H1 (cell line): ENCODE measurements around the gene ELF4. TPM values are rescaled to one million over a fixed set of nuclear protein-coding genes. Genes with fewer than 3 reads are reported as not detected.

Source experiments
- CTCF ChIA-PET: fragments of 300-600 bp; sonication (Branson Sonifier 250); formaldehyde crosslinking; loops from one replicate; lab custom pipeline; 2021; ENCODE audit not compliant: partially characterized antibody; lab: Charles Lee
- POLR2A ChIA-PET: fragments of 300-600 bp; sonication (Branson Sonifier 250); formaldehyde crosslinking; loops from one replicate; lab custom pipeline; 2021; ENCODE audit warnings: inconsistent platforms; ENCODE audit not compliant: partially characterized antibody; lab: Charles Lee
- DNase-seq, 2 experiments: peaks; one replicate each; pipeline versions ENCODE4 v3.0.0 to v3.0.0-alpha.2; 2010 to 2022; ENCODE audit warnings: low spot score in 2 of 2, low read depth in 1 of 2, mixed read lengths in 1 of 2
- FAIRE-seq: peaks from 2 replicates; lab custom pipeline; 2011; peaks lifted over from hg19 to GRCh38; lab: Jason Lieb, UNC
- H2AFZ ChIP-seq: 2 replicates; pipeline ENCODE4 v1.8.1; 2012; ENCODE audit warnings: low read length, inconsistent platforms
- H2AK5ac ChIP-seq: 2 replicates; pipeline ENCODE4 v1.6.1; 2013; ENCODE audit warnings: low read depth, low read length
- H2BK120ac ChIP-seq: replicated peaks from 2 replicates; pipeline ENCODE3; 2013; ENCODE audit warnings: low read depth, low read length, inconsistent platforms
- H2BK12ac ChIP-seq: 2 replicates; pipeline ENCODE4 v1.6.1; 2013; ENCODE audit warnings: low read depth, low read length
- H2BK15ac ChIP-seq: 2 replicates; pipeline ENCODE4 v1.6.1; 2013; ENCODE audit warnings: low read length
- H2BK20ac ChIP-seq: 2 replicates; pipeline ENCODE4 v1.6.1; 2013; ENCODE audit warnings: low read length
- H2BK5ac ChIP-seq: 2 replicates; pipeline ENCODE4 v1.6.1; 2013; ENCODE audit warnings: low read depth, low read length
- H3K14ac ChIP-seq: 2 replicates; pipeline ENCODE4 v1.6.1; 2013; ENCODE audit warnings: inconsistent platforms; ENCODE audit not compliant: insufficient read length
- H3K18ac ChIP-seq: 2 replicates; pipeline ENCODE4 v1.6.1; 2013; ENCODE audit warnings: low read length; ENCODE audit errors: extremely low read depth
- H3K23ac ChIP-seq: 2 replicates; pipeline ENCODE4 v1.6.1; 2013; ENCODE audit warnings: inconsistent platforms; ENCODE audit not compliant: insufficient read length
- H3K23me2 ChIP-seq: 2 replicates; pipeline ENCODE4 v1.6.1; 2013; ENCODE audit warnings: low read depth, low read length
- H3K27ac ChIP-seq: 2 replicates; pipeline ENCODE4 v1.6.1; 2011; ENCODE audit warnings: low read depth, low read length, inconsistent platforms
- H3K27me3 ChIP-seq, 4 experiments: replicated peaks in 1 of 4; 1 replicate in 1 of 4; 2 replicates in 3 of 4; pipeline versions ENCODE4 v1.6.1 to v1.8.1; 2011 to 2013; ENCODE audit warnings: low read length in 3 of 4, mild to moderate bottlenecking in 3 of 4, inconsistent platforms in 2 of 4, mixed read lengths in 2 of 4, moderate library complexity in 1 of 4; ENCODE audit not compliant: control insufficient read depth in 3 of 4, insufficient read depth in 3 of 4; ENCODE audit errors: extremely low read depth in 1 of 4
- H3K36me3 ChIP-seq, 4 experiments: 2 replicates each; pipeline versions ENCODE4 v1.6.1 to v1.8.1; 2011 to 2013; ENCODE audit warnings: mild to moderate bottlenecking in 4 of 4, low read length in 3 of 4, moderate library complexity in 2 of 4, control low read depth in 1 of 4, inconsistent platforms in 1 of 4; ENCODE audit not compliant: insufficient read depth in 4 of 4, control insufficient read depth in 2 of 4
- H3K4ac ChIP-seq: replicated peaks from 2 replicates; pipeline ENCODE3; 2013; ENCODE audit warnings: low read length, low read depth, mixed read lengths, inconsistent platforms; ENCODE audit not compliant: insufficient read length
- H3K4me1 ChIP-seq, 4 experiments: replicated peaks in 1 of 4; 1 replicate in 1 of 4; 2 replicates in 3 of 4; pipeline versions ENCODE4 v1.6.1 to v1.8.1; 2011 to 2013; ENCODE audit warnings: low read length in 3 of 4, inconsistent platforms in 2 of 4, mixed read lengths in 1 of 4; ENCODE audit not compliant: insufficient read depth in 4 of 4, control insufficient read depth in 3 of 4
- H3K4me2 ChIP-seq, 2 experiments: 2 replicates each; pipeline versions ENCODE4 v1.6.1 to v1.8.1; 2011 to 2013; ENCODE audit warnings: low read depth in 2 of 2, low read length in 2 of 2, control low read depth in 1 of 2, inconsistent platforms in 1 of 2, mild to moderate bottlenecking in 1 of 2; ENCODE audit not compliant: insufficient read depth in 1 of 2
- H3K4me3 ChIP-seq, 4 experiments: fragments of 200-600, 300-600 bp in 1 of 4; sonication (generic), shearing (Covaris generic), sonication (Bioruptor Twin) in 1 of 4; 2 replicates each; pipeline versions ENCODE4 v1.5.1 to v1.8.1; 2011 to 2016; ENCODE audit warnings: low read length in 4 of 4, low read depth in 3 of 4, control low read depth in 2 of 4, inconsistent platforms in 2 of 4, mild to moderate bottlenecking in 2 of 4, mixed read lengths in 1 of 4, moderate library complexity in 1 of 4; ENCODE audit not compliant: insufficient read depth in 2 of 4; ENCODE audit errors: extremely low read depth in 1 of 4
- H3K56ac ChIP-seq: replicated peaks from 2 replicates; pipeline ENCODE3; 2013; ENCODE audit warnings: low read depth, mild to moderate bottlenecking, mixed read lengths, low read length, inconsistent platforms; ENCODE audit not compliant: insufficient read length
- H3K79me1 ChIP-seq: 2 replicates; pipeline ENCODE4 v1.6.1; 2013; ENCODE audit warnings: low read depth, low read length, control low read depth
- H3K79me2 ChIP-seq, 2 experiments: 2 replicates each; pipeline versions ENCODE4 v1.6.1 to v1.8.1; 2012 to 2013; ENCODE audit warnings: low read length in 2 of 2, mild to moderate bottlenecking in 2 of 2, inconsistent platforms in 1 of 2; ENCODE audit not compliant: insufficient read depth in 2 of 2, control insufficient read depth in 1 of 2
- H3K9ac ChIP-seq, 4 experiments: replicated peaks in 1 of 4; 1 replicate in 1 of 4; 2 replicates in 3 of 4; pipeline versions ENCODE4 v1.6.1 to v1.8.1; 2011 to 2013; ENCODE audit warnings: low read depth in 3 of 4, low read length in 3 of 4, control low read depth in 2 of 4, mild to moderate bottlenecking in 2 of 4, moderate library complexity in 2 of 4, inconsistent platforms in 1 of 4; ENCODE audit errors: extremely low read depth in 1 of 4
- H3K9me3 ChIP-seq, 2 experiments: 2 replicates each; pipeline versions ENCODE4 v1.6.1 to v1.8.1; 2012 to 2013; ENCODE audit warnings: mild to moderate bottlenecking in 2 of 2, moderate library complexity in 2 of 2, control low read depth in 1 of 2, inconsistent platforms in 1 of 2, low read depth in 1 of 2, low read length in 1 of 2, mixed read lengths in 1 of 2; ENCODE audit not compliant: insufficient read depth in 2 of 2
- H4K20me1 ChIP-seq, 2 experiments: replicated peaks in 1 of 2; 2 replicates each; pipeline versions ENCODE3 to v1.8.1; 2011 to 2013; ENCODE audit warnings: inconsistent platforms in 2 of 2, low read length in 2 of 2, mild to moderate bottlenecking in 1 of 2; ENCODE audit not compliant: insufficient read depth in 2 of 2, control insufficient read depth in 1 of 2
- H4K5ac ChIP-seq: 2 replicates; pipeline ENCODE4 v1.6.1; 2013; ENCODE audit warnings: low read length, low read depth, mixed read lengths, inconsistent platforms; ENCODE audit not compliant: insufficient read length
- H4K8ac ChIP-seq: 2 replicates; pipeline ENCODE4 v1.8.0; 2013; ENCODE audit warnings: mild to moderate bottlenecking, moderate library complexity, low read length, inconsistent platforms; ENCODE audit not compliant: insufficient read depth; ENCODE audit errors: extremely low read depth
- H4K91ac ChIP-seq: replicated peaks from 2 replicates; pipeline ENCODE3; 2013; ENCODE audit warnings: low read length, mixed read lengths, inconsistent platforms; ENCODE audit not compliant: insufficient read length
- ASH2L ChIP-seq: fragments of 200-600, 300-600 bp; sonication (generic); IDR thresholded peaks from one replicate; pipeline ENCODE4 v1.7.1; 2017; ENCODE audit warnings: low read length
- BRCA1 ChIP-seq: IDR thresholded peaks from 2 replicates; pipeline ENCODE4 v1.6.1; 2012; ENCODE audit warnings: low read depth, low read length, improper control_type of control experiment
- CHD1 ChIP-seq: IDR thresholded peaks from 2 replicates; pipeline ENCODE4 v1.6.1; 2012; ENCODE audit warnings: low read depth, low read length, improper control_type of control experiment
- GABPA ChIP-seq: IDR thresholded peaks from 2 replicates; pipeline ENCODE4 v1.6.1; 2011; ENCODE audit warnings: mild to moderate bottlenecking, low read length, moderate library complexity, borderline replicate concordance; ENCODE audit not compliant: insufficient read depth
- KDM1A ChIP-seq: fragments of 200-600, 300-600 bp; sonication (generic); IDR thresholded peaks from 2 replicates; pipeline ENCODE4 v1.7.1; 2016; ENCODE audit warnings: mild to moderate bottlenecking, low read length, borderline replicate concordance
- POU5F1 ChIP-seq: IDR thresholded peaks from 2 replicates; pipeline ENCODE4 v1.6.1; 2011; ENCODE audit warnings: low read depth, mild to moderate bottlenecking, low read length, moderate library complexity
- SIRT6 ChIP-seq: IDR thresholded peaks from one replicate; pipeline ENCODE4 v1.7.1; 2012; ENCODE audit warnings: low read length, inconsistent platforms
- SIX5 ChIP-seq: IDR thresholded peaks from 2 replicates; pipeline ENCODE4 v1.6.1; 2011; ENCODE audit warnings: mild to moderate bottlenecking, low read depth, low read length
- SP1 ChIP-seq: IDR thresholded peaks from 2 replicates; pipeline ENCODE4 v1.6.1; 2011; ENCODE audit warnings: low read depth, low read length
- USF2 ChIP-seq: IDR thresholded peaks from 2 replicates; pipeline ENCODE4 v1.6.1; 2011; ENCODE audit warnings: low read length, improper control_type of control experiment
- WGBS, 2 experiments: shearing (Covaris generic) in 1 of 2; methylation state at CpG; one replicate each; pipeline versions ENCODE4 v1.1.6 to v1.1.7; 2013 to 2015; ENCODE audit warnings: low lambda C conversion rate in 2 of 2, mixed read lengths in 2 of 2, inconsistent platforms in 1 of 2, low coverage in 1 of 2, missing lambda C conversion rate in 1 of 2; ENCODE audit not compliant: insufficient replicate concordance in 2 of 2, insufficient coverage in 1 of 2, insufficient read length in 1 of 2; ENCODE audit errors: extremely low coverage in 1 of 2, missing lambda C conversion rate in 1 of 2; 5-methylcytosine and 5-hydroxymethylcytosine counted together
- polyA plus RNA-seq, 7 experiments: library from polyadenylated mRNA; depleted of rRNA in 3 of 7; stranded (reverse) in 5 of 7; unstranded in 2 of 7; fragments of >200 nt in 5 of 7; fragments of 200-250 nt in 2 of 7; gene quantifications; 1 replicate in 5 of 7; 2 replicates in 1 of 7; 4 replicates in 1 of 7; pipeline versions ENCODE4 v1.2.1 to v1.2.3, GENCODE V29; 2011 to 2013; ENCODE audit warnings: missing spikeins in 2 of 7, mixed read lengths in 2 of 7
- total RNA-seq: library from RNA; stranded (reverse); fragmentation: NEBNext Ultra II Directional; extraction: Animal tissue kit (Norgen Biotek cat#: 25700); gene quantifications from 2 replicates; pipeline ENCODE4 v1.2.1, GENCODE V29; 2021

The ELF4 gene
- total and polyA plus RNA-seq, 2 of the 8 experiments (the other 6 are each of a cell fraction or from before 2014, with no cell fraction given): 1.8 to 2.0 TPM

GRCh38 chrX:130058652-130059051 lies 51.6 kb downstream of the ELF4 start:
- H3K14ac ChIP-seq: no peak overlapping the region
- H3K18ac ChIP-seq: no peak overlapping the region
- H3K79me1 ChIP-seq: no peaks in the 10 kb centered on the region
- H3K79me2 ChIP-seq: no peaks in the 10 kb centered on the region
- no peak for DNase-seq
- H4K20me1 ChIP-seq: no peaks in the 10 kb centered on the region
- H3K4me1 ChIP-seq: peaks cover 0 to 14% (median 4%) of the 10 kb centered on the region in 4 experiments; a peak in 6 of 7 replicates
- H2BK120ac ChIP-seq: no peak overlapping the region
- no peak overlapping the region for H4K91ac ChIP-seq
- H2BK5ac ChIP-seq: no peak overlapping the region
- H3K4me2 ChIP-seq: no peak overlapping the region; a peak in 1 of 4 replicates
- peaks cover 4 to 28% (median 21%) of the 10 kb centered on the region in 4 experiments for H3K27me3 ChIP-seq
- H2BK20ac ChIP-seq: no peak overlapping the region
- no peak overlapping the region for H2AK5ac ChIP-seq
- POLR2A ChIA-PET: no interaction called here
- no peaks in the 10 kb centered on the region; the same call in 1 of the 2 replicates for H3K23me2 ChIP-seq
- WGBS, 2 experiments: 87% methylated on average over 6 of the region's 7 CpGs; no CpG with 5 or more reads in 1 of the 2 experiments
- H2BK15ac ChIP-seq: no peak overlapping the region
- no peak overlapping the region for H2BK12ac ChIP-seq
- no peak overlapping the region for H3K27ac ChIP-seq
- no peaks in the 10 kb centered on the region; a peak in 1 of 8 replicates for H3K36me3 ChIP-seq
- no peak overlapping the region for H3K4me3 ChIP-seq
- H4K5ac ChIP-seq: no peak overlapping the region
- no peak overlapping the region for H4K8ac ChIP-seq
- no peak for FAIRE-seq
- CTCF ChIA-PET: interaction anchor here (0.5 to 3.6 kb wide), 6 partner anchors 30 to 453 kb away, joined by 3 to 23 read pairs (median 3); no protein-coding TSS in a partner anchor
- no peaks in the 10 kb centered on the region for H3K9me3 ChIP-seq
- H3K56ac ChIP-seq: no peak overlapping the region
- H3K9ac ChIP-seq: no peak overlapping the region
- no peak overlapping the region for H3K4ac ChIP-seq
- no peak overlapping the region for H2AFZ ChIP-seq
- no peak for TF ChIP-seq SP1
- no peak for TF ChIP-seq SIRT6
- no peak for TF ChIP-seq USF2
- no peak for TF ChIP-seq KDM1A
- TF ChIP-seq POU5F1: no peak
- no peak for TF ChIP-seq GABPA
- no peak for TF ChIP-seq BRCA1
- TF ChIP-seq ASH2L: no peak
- TF ChIP-seq CHD1: no peak
- no peak for TF ChIP-seq SIX5
- no peak overlapping the region for H3K23ac ChIP-seq
